ENCODE measurements around the gene L1CAM.

DNA sequence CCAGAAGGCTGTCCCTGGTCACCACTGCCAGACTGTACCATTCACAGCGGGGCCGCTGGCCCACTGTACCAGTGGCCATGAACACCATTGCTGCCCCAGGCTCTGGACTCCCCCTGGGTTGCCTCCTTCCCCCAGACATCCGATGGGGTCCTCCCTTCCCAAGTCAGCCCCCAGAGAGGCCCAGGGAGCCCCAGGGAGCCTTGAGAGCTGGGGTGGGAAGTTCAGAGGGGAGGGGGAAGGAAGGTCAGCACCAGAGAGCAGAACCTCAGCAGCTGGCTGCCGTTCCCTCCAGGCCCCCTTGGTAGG is 40.5 kb upstream of the L1CAM start:
- TF ChIP-seq, protein P1, sequence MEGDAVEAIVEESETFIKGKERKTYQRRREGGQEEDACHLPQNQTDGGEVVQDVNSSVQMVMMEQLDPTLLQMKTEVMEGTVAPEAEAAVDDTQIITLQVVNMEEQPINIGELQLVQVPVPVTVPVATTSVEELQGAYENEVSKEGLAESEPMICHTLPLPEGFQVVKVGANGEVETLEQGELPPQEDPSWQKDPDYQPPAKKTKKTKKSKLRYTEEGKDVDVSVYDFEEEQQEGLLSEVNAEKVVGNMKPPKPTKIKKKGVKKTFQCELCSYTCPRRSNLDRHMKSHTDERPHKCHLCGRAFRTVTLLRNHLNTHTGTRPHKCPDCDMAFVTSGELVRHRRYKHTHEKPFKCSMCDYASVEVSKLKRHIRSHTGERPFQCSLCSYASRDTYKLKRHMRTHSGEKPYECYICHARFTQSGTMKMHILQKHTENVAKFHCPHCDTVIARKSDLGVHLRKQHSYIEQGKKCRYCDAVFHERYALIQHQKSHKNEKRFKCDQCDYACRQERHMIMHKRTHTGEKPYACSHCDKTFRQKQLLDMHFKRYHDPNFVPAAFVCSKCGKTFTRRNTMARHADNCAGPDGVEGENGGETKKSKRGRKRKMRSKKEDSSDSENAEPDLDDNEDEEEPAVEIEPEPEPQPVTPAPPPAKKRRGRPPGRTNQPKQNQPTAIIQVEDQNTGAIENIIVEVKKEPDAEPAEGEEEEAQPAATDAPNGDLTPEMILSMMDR (conservative IDR thresholded peaks at IDR 0.05; ENCODE audit: low read length), result no peak
- TF ChIP-seq EZH2phosphoT487 (IDR thresholded peaks at IDR 0.05; ENCODE audit: borderline replicate concordance, low read depth, low read length), result no peak
